Nephron (organoid): ENCODE measurements around the gene SMYD4.
"Not testable (repeated sequence)": the region's sequence is repeated elsewhere in the genome, so short reads cannot be mapped to it uniquely, and the experiment has no call there.

Experiments used
- H3K27ac Mint-ChIP-seq, 3 experiments: 2 replicates each; pipeline ENCODE4 v1.8.0; 2020; ENCODE audit warnings: mixed read lengths in 3 of 3, mild to moderate bottlenecking in 2 of 3, moderate library complexity in 1 of 3
- H3K27me3 Mint-ChIP-seq: 2 replicates; pipeline ENCODE4 v1.8.0; 2021; ENCODE audit warnings: low read depth, mild to moderate bottlenecking, moderate library complexity, mixed read lengths
- H3K36me3 Mint-ChIP-seq: 2 replicates; pipeline ENCODE4 v1.8.0; 2020; ENCODE audit warnings: low read depth, mixed read lengths
- H3K4me1 Mint-ChIP-seq: 2 replicates; pipeline ENCODE4 v1.8.0; 2020; ENCODE audit warnings: mixed read lengths
- H3K4me3 Mint-ChIP-seq, 3 experiments: 2 replicates each; pipeline ENCODE4 v1.8.0; 2020; ENCODE audit warnings: mild to moderate bottlenecking in 3 of 3, mixed read lengths in 3 of 3, moderate library complexity in 2 of 3
- H3K9me3 Mint-ChIP-seq: 2 replicates; pipeline ENCODE4 v1.8.0; 2020; ENCODE audit warnings: mixed read lengths
- TF ChIP-seq, protein P1 (sequence below), 3 experiments: fragments of 200-600 bp; sonication (generic); IDR thresholded peaks; one replicate each; pipeline ENCODE4 v1.5.0; 2021; ENCODE audit warnings: antibody characterized with exemption in 3 of 3; ENCODE audit not compliant: unreplicated experiment in 3 of 3

SMYD4 gene

DNA sequence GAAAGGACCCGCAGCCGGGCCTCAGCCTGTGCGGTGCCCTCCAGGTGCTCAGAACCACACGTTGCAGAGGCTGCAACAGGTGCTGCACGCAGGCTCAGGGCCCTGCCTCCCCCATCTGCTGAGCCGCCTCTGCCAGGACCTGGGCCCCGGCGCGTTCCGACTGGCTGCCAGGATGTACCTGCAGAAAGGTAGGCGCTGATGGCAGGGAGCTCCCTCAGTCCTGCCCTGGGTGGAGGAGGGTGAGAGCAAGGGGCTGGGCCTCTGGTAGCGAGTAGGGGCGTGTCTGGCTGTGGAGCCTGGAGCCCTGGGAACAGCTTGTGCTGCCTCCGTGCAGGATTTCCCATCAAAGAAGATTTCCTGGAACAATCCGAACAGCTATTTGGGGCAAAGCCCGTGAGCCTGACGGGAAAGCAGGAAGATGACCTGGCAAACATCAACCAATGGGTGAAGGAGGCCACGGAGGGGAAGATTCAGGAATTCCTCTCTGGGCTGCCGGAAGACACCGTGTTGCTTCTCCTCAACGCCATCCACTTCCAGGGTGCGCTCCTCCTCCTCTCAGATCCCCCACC is 82.6 kb downstream of the SMYD4 start:
- H3K27me3 Mint-ChIP-seq, result peaks cover 3% of the 10 kb centered on the region
- no peak overlapping the region for H3K4me3 Mint-ChIP-seq
- peaks cover 4% of the 10 kb centered on the region for H3K36me3 Mint-ChIP-seq
- H3K27ac Mint-ChIP-seq, result peak overlapping the region in 1 of 3 experiments; percentile 40
- H3K4me1 Mint-ChIP-seq, result peaks cover 12% of the 10 kb centered on the region
- no peaks in the 10 kb centered on the region for H3K9me3 Mint-ChIP-seq
- TF ChIP-seq, protein P1, sequence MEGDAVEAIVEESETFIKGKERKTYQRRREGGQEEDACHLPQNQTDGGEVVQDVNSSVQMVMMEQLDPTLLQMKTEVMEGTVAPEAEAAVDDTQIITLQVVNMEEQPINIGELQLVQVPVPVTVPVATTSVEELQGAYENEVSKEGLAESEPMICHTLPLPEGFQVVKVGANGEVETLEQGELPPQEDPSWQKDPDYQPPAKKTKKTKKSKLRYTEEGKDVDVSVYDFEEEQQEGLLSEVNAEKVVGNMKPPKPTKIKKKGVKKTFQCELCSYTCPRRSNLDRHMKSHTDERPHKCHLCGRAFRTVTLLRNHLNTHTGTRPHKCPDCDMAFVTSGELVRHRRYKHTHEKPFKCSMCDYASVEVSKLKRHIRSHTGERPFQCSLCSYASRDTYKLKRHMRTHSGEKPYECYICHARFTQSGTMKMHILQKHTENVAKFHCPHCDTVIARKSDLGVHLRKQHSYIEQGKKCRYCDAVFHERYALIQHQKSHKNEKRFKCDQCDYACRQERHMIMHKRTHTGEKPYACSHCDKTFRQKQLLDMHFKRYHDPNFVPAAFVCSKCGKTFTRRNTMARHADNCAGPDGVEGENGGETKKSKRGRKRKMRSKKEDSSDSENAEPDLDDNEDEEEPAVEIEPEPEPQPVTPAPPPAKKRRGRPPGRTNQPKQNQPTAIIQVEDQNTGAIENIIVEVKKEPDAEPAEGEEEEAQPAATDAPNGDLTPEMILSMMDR (IDR thresholded peaks at IDR 0.05; ENCODE audit: unreplicated experiment in 3 of 3), result no peak

DNA sequence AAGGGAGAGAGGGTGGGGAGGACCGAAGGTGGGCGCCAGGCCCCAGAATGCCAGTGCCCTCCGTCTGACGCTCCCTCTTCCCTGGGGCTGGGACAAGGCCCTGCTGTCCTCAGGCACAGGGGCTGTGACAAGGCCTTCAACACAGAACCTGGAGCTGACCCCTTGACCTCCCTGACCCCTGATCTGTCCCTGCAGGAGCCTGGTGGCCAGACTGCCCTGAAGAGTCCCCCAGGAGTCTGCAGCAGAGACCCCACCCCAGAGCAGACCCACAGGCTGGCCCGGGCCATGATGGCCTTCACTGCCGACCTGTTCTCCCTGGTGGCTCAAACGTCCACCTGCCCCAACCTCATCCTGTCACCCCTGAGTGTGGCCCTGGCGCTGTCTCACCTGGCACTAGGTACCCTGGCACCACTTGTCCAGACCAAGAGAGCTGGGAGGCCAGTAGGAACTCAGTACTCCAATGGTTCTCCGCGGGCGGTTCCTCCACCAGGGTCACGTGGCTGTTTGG is 84.1 kb downstream of the SMYD4 start:
- peaks cover 4% of the 10 kb centered on the region for H3K36me3 Mint-ChIP-seq
- TF ChIP-seq, protein P1 (IDR thresholded peaks at IDR 0.05; ENCODE audit: unreplicated experiment in 3 of 3), result no peak
- H3K9me3 Mint-ChIP-seq, result no peaks in the 10 kb centered on the region
- H3K27ac Mint-ChIP-seq, result no peak overlapping the region
- H3K27me3 Mint-ChIP-seq, result peaks cover 3% of the 10 kb centered on the region
- H3K4me3 Mint-ChIP-seq, result no peak overlapping the region
- H3K4me1 Mint-ChIP-seq, result peaks cover 12% of the 10 kb centered on the region

DNA sequence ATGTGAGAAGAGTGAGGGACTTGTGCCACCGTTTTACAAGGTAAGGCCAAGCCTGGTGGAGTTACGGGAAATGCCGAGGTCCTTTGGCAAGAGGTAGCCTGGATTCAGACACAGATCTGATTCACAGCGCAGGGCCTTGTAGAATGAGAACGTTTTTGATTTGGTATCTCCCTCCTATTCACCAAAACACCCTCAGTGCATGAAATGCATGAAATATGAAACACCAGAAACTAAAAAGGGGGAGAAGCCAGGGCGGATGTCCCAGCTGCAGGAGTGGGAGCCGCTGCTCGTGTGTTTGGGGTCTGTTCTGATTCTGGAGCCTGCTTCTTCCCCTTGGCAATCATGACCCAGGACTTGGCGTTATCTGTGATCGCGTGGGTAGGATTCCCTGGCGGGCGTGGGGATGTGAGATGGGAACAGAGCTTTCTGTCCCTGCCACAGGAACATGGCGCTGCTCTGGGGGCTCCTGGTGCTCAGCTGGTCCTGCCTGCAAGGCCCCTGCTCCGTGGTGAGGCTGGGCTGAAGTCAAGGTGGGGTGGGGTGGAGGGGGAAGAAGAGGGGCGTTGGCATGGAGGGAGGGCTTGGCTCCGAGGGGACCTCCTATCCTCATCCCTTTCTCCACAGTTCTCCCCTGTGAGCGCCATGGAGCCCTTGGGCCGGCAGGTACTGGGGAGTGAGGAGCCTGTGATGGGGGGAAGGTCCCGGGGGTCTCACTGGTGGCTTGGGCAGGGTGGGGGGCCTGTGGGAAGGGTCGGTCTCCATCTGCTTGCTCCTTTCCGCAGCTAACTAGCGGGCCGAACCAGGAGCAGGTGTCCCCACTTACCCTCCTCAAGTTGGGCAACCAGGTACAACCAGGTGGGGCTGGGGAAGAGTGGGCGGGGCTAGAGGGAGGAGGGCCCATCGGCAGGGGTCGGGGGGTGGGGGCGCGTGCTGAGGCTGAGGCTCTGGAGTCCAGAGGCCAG is 84.9 kb downstream of the SMYD4 start:
- Mint-ChIP-seq H3K4me3 (no peak overlapping the region), H3K27ac (peak overlapping the region; percentile 75 to 87 (median 85)), H3K4me1 (peaks cover 12% of the 10 kb centered on the region), H3K27me3 (peaks cover 3% of the 10 kb centered on the region), H3K9me3 (no peaks in the 10 kb centered on the region), H3K36me3 (peaks cover 4% of the 10 kb centered on the region)
- TF ChIP-seq, protein P1 (IDR thresholded peaks at IDR 0.05; ENCODE audit: unreplicated experiment in 3 of 3), result no peak

DNA sequence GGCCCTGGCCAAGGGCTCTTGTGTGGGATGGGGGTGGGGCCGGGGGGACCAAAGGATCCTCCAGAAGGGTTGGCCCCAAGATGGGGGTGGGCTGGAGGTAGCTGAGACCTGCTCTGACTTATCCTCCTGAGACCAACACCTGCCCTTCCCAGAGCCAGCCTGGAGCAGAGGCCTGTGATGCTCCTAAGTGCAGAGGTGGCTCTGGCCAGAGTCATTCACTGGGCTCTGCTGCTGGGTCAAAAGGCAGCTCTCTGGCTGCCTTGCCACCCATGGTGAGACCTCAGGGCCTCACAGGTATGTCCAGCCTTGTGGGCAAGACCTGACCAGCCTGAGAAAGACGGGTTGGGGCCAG is 86.6 kb downstream of the SMYD4 start:
- H3K4me1 Mint-ChIP-seq, result peaks cover 12% of the 10 kb centered on the region
- H3K9me3 Mint-ChIP-seq, result no peaks in the 10 kb centered on the region
- peaks cover 4% of the 10 kb centered on the region for H3K36me3 Mint-ChIP-seq
- no peak overlapping the region for H3K4me3 Mint-ChIP-seq
- H3K27me3 Mint-ChIP-seq, result no peaks in the 10 kb centered on the region
- peak overlapping the region; percentile 82 to 93 (median 93) for H3K27ac Mint-ChIP-seq
- TF ChIP-seq, protein P1 (IDR thresholded peaks at IDR 0.05; ENCODE audit: unreplicated experiment in 3 of 3), result no peak

DNA sequence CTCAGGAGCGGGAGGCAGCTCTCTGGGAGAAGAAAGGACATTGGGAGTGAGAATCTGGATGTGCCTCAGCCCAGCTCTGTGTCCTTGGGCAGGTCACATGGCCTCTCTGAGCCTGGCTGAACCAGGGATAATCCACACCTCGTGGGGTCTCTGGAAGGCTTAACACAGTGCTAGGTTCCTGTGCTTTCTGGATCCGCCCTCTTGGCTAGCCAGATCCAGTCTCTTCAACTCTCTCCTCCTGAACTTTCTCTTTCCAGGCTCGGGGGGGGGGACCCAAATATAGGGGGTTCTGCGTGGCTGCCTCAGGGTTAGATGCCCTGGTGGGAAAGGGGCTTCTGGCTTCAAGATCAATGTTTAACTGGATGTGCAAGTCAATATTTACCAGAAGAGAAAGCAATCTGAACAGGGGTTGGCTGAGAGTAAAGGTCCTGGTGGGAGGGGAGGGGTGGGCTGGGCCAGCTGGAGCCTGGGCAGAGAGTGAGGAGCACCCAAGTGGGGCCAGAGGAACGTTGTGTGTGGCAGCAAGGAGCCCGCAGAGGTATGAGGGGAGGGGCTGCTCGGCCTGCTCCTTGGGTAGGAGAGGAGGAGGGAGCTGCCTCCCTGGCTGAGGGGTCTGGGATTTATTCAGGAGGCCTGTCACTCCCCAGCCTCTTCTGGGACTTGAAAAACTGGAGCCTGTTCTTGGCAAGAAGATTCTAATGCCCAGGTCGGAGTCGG is 87.2 kb downstream of the SMYD4 start, which contains the start of gene SERPINF2:
Gene SERPINF2, plus strand, starts transcription at position 501 of the 717 bp plus-strand sequence. CDS start 2,125 bp downstream, outside the sequence.
- Mint-ChIP-seq H3K36me3 (peaks cover 4% of the 10 kb centered on the region), H3K9me3 (no peaks in the 10 kb centered on the region), H3K4me1 (peaks cover 12% of the 10 kb centered on the region), H3K27me3 (no peaks in the 10 kb centered on the region), H3K4me3 (peak within 1 kb of the TSS in 2 of 3 experiments; percentile 31 to 65), H3K27ac (peak within 1 kb of the TSS; percentile 82 to 93 (median 93))
- TF ChIP-seq, protein P1 (IDR thresholded peaks at IDR 0.05; ENCODE audit: unreplicated experiment in 3 of 3), result no peak

DNA sequence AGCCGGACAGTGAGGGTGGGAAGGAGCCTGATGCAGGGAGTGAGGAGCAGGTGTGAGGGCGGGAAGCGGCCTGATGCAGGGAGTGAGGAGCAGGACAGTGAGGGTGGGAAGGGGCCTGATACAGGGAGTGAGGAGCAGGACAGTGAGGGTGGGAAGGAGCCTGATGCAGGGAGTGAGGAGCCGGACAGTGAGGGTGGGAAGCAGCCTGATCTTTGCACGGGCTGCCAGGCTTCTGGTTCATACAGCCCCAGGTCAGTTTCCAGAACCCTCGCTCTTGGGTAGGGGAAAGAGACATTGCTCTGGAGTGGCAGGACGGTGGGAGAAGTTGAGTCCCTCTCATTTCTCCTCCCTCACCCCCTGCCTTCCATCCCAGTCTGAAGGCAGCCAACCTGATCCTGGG is 87.8 kb downstream of the SMYD4 start:
- Mint-ChIP-seq H3K27ac (peak overlapping the region in 2 of 3 experiments; percentile 93), H3K4me1 (peaks cover 15% of the 10 kb centered on the region)
- H3K9me3 Mint-ChIP-seq, H3K36me3 Mint-ChIP-seq, H3K4me3 Mint-ChIP-seq, H3K27me3 Mint-ChIP-seq: not testable (repeated sequence)
